SK-N-SH (cell line): ENCODE measurements around the gene SCN4B. TPM values are rescaled to one million over a fixed set of nuclear protein-coding genes. Genes with fewer than 3 reads are reported as not detected.

ENCODE experiments used
- CTCF ChIA-PET: fragments of 300-600, 350-600 bp; formaldehyde crosslinking; extraction: SDS; loops from one replicate; lab custom pipeline; 2021; lab: Yijun Ruan, JAX
- POLR2A ChIA-PET: fragments of 350-600 bp; sonication (Branson Sonifier 250); formaldehyde crosslinking; extraction: SDS; loops from one replicate; lab custom pipeline; 2020; ENCODE audit warnings: antibody characterized with exemption, inconsistent platforms; lab: Yijun Ruan, JAX
- DNase-seq: peaks from one replicate; pipeline ENCODE4 v3.0.0; 2012
- H2AFZ ChIP-seq: fragments of 200-600 bp; sonication (generic); 2 replicates; pipeline ENCODE4 v1.8.1; 2016; ENCODE audit warnings: antibody characterized with exemption, mild to moderate bottlenecking, low read depth
- H3F3A ChIP-seq: fragments of 200-600 bp; sonication (generic); replicated peaks from 2 replicates; pipeline ENCODE3; 2016; ENCODE audit warnings: antibody characterized with exemption, mild to moderate bottlenecking; ENCODE audit not compliant: insufficient read depth
- H3K27ac ChIP-seq, 2 experiments: fragments of 200-500 bp in 1 of 2; fragments of 200-600 bp in 1 of 2; sonication (Bioruptor generic) in 1 of 2; sonication (generic), shearing (Covaris generic) in 1 of 2; 2 replicates each; pipeline versions ENCODE4 v1.5.1 to v1.6.1; 2014 to 2016; ENCODE audit warnings: low read depth in 2 of 2, inconsistent platforms in 1 of 2, low read length in 1 of 2, mild to moderate bottlenecking in 1 of 2, mixed read lengths in 1 of 2
- H3K27me3 ChIP-seq: fragments of 200-600 bp; sonication (generic), shearing (Covaris generic); 2 replicates; pipeline ENCODE4 v1.6.1; 2016; ENCODE audit warnings: mixed run types; ENCODE audit not compliant: insufficient read depth
- H3K36me3 ChIP-seq, 2 experiments: fragments of 200-500 bp in 1 of 2; fragments of 200-600 bp in 1 of 2; sonication (Bioruptor generic) in 1 of 2; sonication (generic) in 1 of 2; replicated peaks in 1 of 2; 2 replicates each; pipeline versions ENCODE3 to v1.5.1; 2014 to 2016; ENCODE audit warnings: low read length in 1 of 2, mild to moderate bottlenecking in 1 of 2; ENCODE audit not compliant: insufficient read depth in 2 of 2, control insufficient read depth in 1 of 2
- H3K4me1 ChIP-seq, 2 experiments: fragments of 200-500 bp in 1 of 2; fragments of 200-600 bp in 1 of 2; sonication (Bioruptor generic) in 1 of 2; sonication (generic), shearing (Covaris generic) in 1 of 2; 2 replicates each; pipeline versions ENCODE4 v1.5.1 to v1.6.1; 2014 to 2016; ENCODE audit warnings: low read depth in 1 of 2, low read length in 1 of 2, mixed run types in 1 of 2; ENCODE audit not compliant: insufficient read depth in 2 of 2, control insufficient read depth in 1 of 2
- H3K4me2 ChIP-seq: fragments of 200-600 bp; sonication (generic), shearing (Covaris generic); 2 replicates; pipeline ENCODE4 v1.6.1; 2017; ENCODE audit warnings: mixed run types
- H3K4me3 ChIP-seq, 2 experiments: fragments of 200-500 bp in 1 of 2; fragments of 200-600 bp in 1 of 2; sonication (Bioruptor generic) in 1 of 2; sonication (generic), shearing (Covaris generic) in 1 of 2; 2 replicates each; pipeline versions ENCODE4 v1.5.1 to v1.8.1; 2014 to 2016; ENCODE audit warnings: low read depth in 2 of 2, inconsistent platforms in 1 of 2, low read length in 1 of 2, mild to moderate bottlenecking in 1 of 2, mixed read lengths in 1 of 2, moderate library complexity in 1 of 2
- H3K79me2 ChIP-seq: fragments of 200-600 bp; sonication (generic); 2 replicates; pipeline ENCODE4 v1.8.1; 2017; ENCODE audit warnings: mild to moderate bottlenecking; ENCODE audit not compliant: insufficient read depth
- H3K9ac ChIP-seq: fragments of 200-600 bp; sonication (generic); 2 replicates; pipeline ENCODE4 v1.6.1; 2017; ENCODE audit warnings: mixed run types
- H3K9me2 ChIP-seq: fragments of 200-600 bp; sonication (generic); 2 replicates; pipeline ENCODE4 v1.6.1; 2017; ENCODE audit warnings: mixed run types
- H3K9me3 ChIP-seq: fragments of 200-600 bp; sonication (generic); 2 replicates; pipeline ENCODE4 v1.6.1; 2017; ENCODE audit warnings: mixed run types, mild to moderate bottlenecking, moderate library complexity
- H4K20me1 ChIP-seq: fragments of 200-600 bp; sonication (generic); 2 replicates; pipeline ENCODE4 v1.6.1; 2017; ENCODE audit warnings: mild to moderate bottlenecking, mixed run types; ENCODE audit not compliant: insufficient read depth
- EP300 ChIP-seq, 2 experiments: IDR thresholded peaks; 2 replicates each; pipeline versions ENCODE4 v1.4.0 to v1.6.1; 2012; ENCODE audit warnings: borderline replicate concordance in 1 of 2, low read depth in 1 of 2, low read length in 1 of 2
- FOSL2 ChIP-seq: IDR thresholded peaks from 2 replicates; pipeline ENCODE4 v1.4.0; 2012; ENCODE audit warnings: low read depth, mild to moderate bottlenecking, moderate library complexity, borderline replicate concordance
- FOXJ3 ChIP-seq: sonication (generic); formaldehyde crosslinking; IDR thresholded peaks from 2 replicates; pipeline ENCODE4 v1.5.1; 2020; ENCODE audit warnings: mild to moderate bottlenecking, missing genetic modification reagents
- FOXM1 ChIP-seq: IDR thresholded peaks from 2 replicates; pipeline ENCODE4 v1.4.0; 2012; ENCODE audit warnings: low read depth, mild to moderate bottlenecking
- IRF3 ChIP-seq: fragments of 150-350 bp; IDR thresholded peaks from 2 replicates; pipeline ENCODE4 v1.6.1; 2016; ENCODE audit warnings: mild to moderate bottlenecking, low read depth, low read length
- JUND ChIP-seq: IDR thresholded peaks from 2 replicates; pipeline ENCODE4 v1.4.0; 2012
- NFIC ChIP-seq: IDR thresholded peaks from 2 replicates; pipeline ENCODE4 v1.4.0; 2012; ENCODE audit warnings: borderline replicate concordance
- NRF1 ChIP-seq: IDR thresholded peaks from 2 replicates; pipeline ENCODE4 v1.6.1; 2012; ENCODE audit warnings: low read depth, mild to moderate bottlenecking, low read length
- PBX3 ChIP-seq: IDR thresholded peaks from 2 replicates; pipeline ENCODE4; 2012
- RCOR1 ChIP-seq: fragments of 150-350 bp; IDR thresholded peaks from 2 replicates; pipeline ENCODE4 v1.6.1; 2017; ENCODE audit warnings: antibody characterized with exemption, low read length
- REST ChIP-seq: IDR thresholded peaks from 2 replicates; pipeline ENCODE4 v1.6.1; 2012; ENCODE audit warnings: mild to moderate bottlenecking, low read depth, low read length, moderate library complexity
- RXRA ChIP-seq: IDR thresholded peaks from 2 replicates; pipeline ENCODE4 v1.4.0; 2012; ENCODE audit warnings: low read depth, mild to moderate bottlenecking, borderline replicate concordance
- TCF12 ChIP-seq: IDR thresholded peaks from 2 replicates; pipeline ENCODE4 v1.4.0; 2012
- USF1 ChIP-seq: IDR thresholded peaks from 2 replicates; pipeline ENCODE4 v1.4.0; 2012; ENCODE audit warnings: low read depth, borderline replicate concordance
- USF2 ChIP-seq: fragments of 150-350 bp; IDR thresholded peaks from 2 replicates; pipeline ENCODE4 v1.6.1; 2017; ENCODE audit warnings: antibody characterized with exemption, low read length, low read depth, borderline replicate concordance
- ZBTB33 ChIP-seq: IDR thresholded peaks from 2 replicates; pipeline ENCODE4 v1.4.0; 2012; ENCODE audit warnings: low read depth, borderline replicate concordance
- WGBS: methylation state at CpG from one replicate; pipeline ENCODE4 v1.1.6; 2017; ENCODE audit warnings: low lambda C conversion rate; 5-methylcytosine and 5-hydroxymethylcytosine counted together
- polyA plus RNA-seq, 3 experiments: library from polyadenylated mRNA; depleted of rRNA; stranded (reverse); fragments of >200 nt; gene quantifications; 2 replicates each; pipeline ENCODE4 v1.2.3, GENCODE V29; 2012

The SCN4B gene
- polyA plus RNA-seq, 1 of the 3 experiments (the other 2 are of a cell fraction), result 1.2 TPM

- TF ChIP-seq FOSL2 (no peak), USF2 (no peak), PBX3 (no peak), RCOR1 (no peak), USF1 (no peak), NFIC (no peak), ZBTB33 (no peak), FOXM1 (no peak), FOXJ3 (CRISPR knock-in tag) (no peak), NRF1 (no peak), IRF3 (no peak)
These were observed 8.0 kb downstream of the SCN4B start (continued) for GRCh38 chr11:118144301-118145268.

- H3F3A ChIP-seq, result peaks cover 3% of the 10 kb centered on the region
- H3K79me2 ChIP-seq, result no peaks in the 10 kb centered on the region
- H2AFZ ChIP-seq, result no peak overlapping the region
- DNase-seq, result no peak
- H3K9me2 ChIP-seq, result no peaks in the 10 kb centered on the region
- H3K27me3 ChIP-seq, result peaks cover 20% of the 10 kb centered on the region; the same call in 1 of the 2 replicates
- TF ChIP-seq JUND, result no peak
- TF ChIP-seq TCF12, result no peak
- no peak for TF ChIP-seq EP300 (IDR thresholded peaks at IDR 0.05; ENCODE audit: borderline replicate concordance in 1 of 2, low read depth in 1 of 2, low read length in 1 of 2)
- TF ChIP-seq USF1, result no peak
- no peak for TF ChIP-seq RXRA
- no peak for TF ChIP-seq RCOR1
- TF ChIP-seq REST, result no peak
- ChIA-PET POLR2A (no interaction called here), CTCF (interaction anchor here (0.8 to 15.5 kb wide), 12 partner anchors 9 to 345 kb away, joined by 3 to 246 read pairs (median 6); partner anchors contain the start of genes SCN2B and SCN4B)
- H3K4me2 ChIP-seq, result no peak overlapping the region
- H3K4me3 ChIP-seq, result no peak overlapping the region
- H3K36me3 ChIP-seq, result no peaks in the 10 kb centered on the region
- H3K27ac ChIP-seq, result no peak overlapping the region
- H3K9ac ChIP-seq, result no peak overlapping the region
- peaks cover 0 to 4% of the 10 kb centered on the region in 2 experiments; a peak in 1 of 4 replicates for H3K4me1 ChIP-seq
- WGBS, result 37% methylated on average over 12 of the region's 12 CpGs
- H3K9me3 ChIP-seq, result no peaks in the 10 kb centered on the region
- H4K20me1 ChIP-seq, result no peaks in the 10 kb centered on the region
These were observed 8.9 kb downstream of the SCN4B start for GRCh38 chr11:118143661-118144185.
